IPS-15b (cell line): ENCODE measurements around the gene TNKS1BP1.

Source experiments
- H3K27me3 ChIP-seq: one replicate; pipeline ENCODE4 v1.6.1; 2013; ENCODE audit warnings: low read length; ENCODE audit not compliant: control insufficient read depth, insufficient read depth
- H3K36me3 ChIP-seq: one replicate; pipeline ENCODE4 v1.6.1; 2013; ENCODE audit warnings: low read length; ENCODE audit not compliant: control insufficient read depth, insufficient read depth
- H3K4me1 ChIP-seq: one replicate; pipeline ENCODE4 v1.6.1; 2013; ENCODE audit warnings: mild to moderate bottlenecking, low read length; ENCODE audit not compliant: control insufficient read depth, insufficient read depth
- H3K4me3 ChIP-seq: one replicate; pipeline ENCODE4 v1.5.1; 2013; ENCODE audit warnings: low read depth, low read length
- H3K9ac ChIP-seq: one replicate; pipeline ENCODE4 v1.6.1; 2013; ENCODE audit warnings: low read depth, mild to moderate bottlenecking, low read length
- H3K9me3 ChIP-seq: one replicate; pipeline ENCODE4 v1.6.1; 2013; ENCODE audit warnings: mild to moderate bottlenecking, low read length; ENCODE audit not compliant: control insufficient read depth, insufficient read depth

The TNKS1BP1 gene

GRCh38 chr11:57313788-57314135 is 11.0 kb downstream of the TNKS1BP1 start:
- peaks cover 23% of the 10 kb centered on the region for H3K4me1 ChIP-seq
- H3K27me3 ChIP-seq, result no peaks in the 10 kb centered on the region
- H3K9ac ChIP-seq, result no peak overlapping the region
- H3K9me3 ChIP-seq, result no peaks in the 10 kb centered on the region
- H3K4me3 ChIP-seq, result no peak overlapping the region
- peaks cover 74% of the 10 kb centered on the region for H3K36me3 ChIP-seq

GRCh38 chr11:57313071-57313787 is 11.5 kb downstream of the TNKS1BP1 start:
- Histone ChIP-seq H3K4me3 (no peak overlapping the region), H3K36me3 (peaks cover 77% of the 10 kb centered on the region), H3K27me3 (no peaks in the 10 kb centered on the region), H3K9me3 (no peaks in the 10 kb centered on the region), H3K9ac (no peak overlapping the region), H3K4me1 (peaks cover 23% of the 10 kb centered on the region)

- Histone ChIP-seq H3K9me3 (no peaks in the 10 kb centered on the region), H3K36me3 (peaks cover 70% of the 10 kb centered on the region), H3K4me3 (no peak overlapping the region), H3K27me3 (no peaks in the 10 kb centered on the region), H3K9ac (no peak overlapping the region), H3K4me1 (peaks cover 23% of the 10 kb centered on the region)
Observed at GRCh38 chr11:57312511-57313021, 12.2 kb downstream of the TNKS1BP1 start.

GRCh38 chr11:57311109-57311936 is 13.4 kb downstream of the TNKS1BP1 start:
- Histone ChIP-seq H3K9me3 (no peaks in the 10 kb centered on the region), H3K27me3 (no peaks in the 10 kb centered on the region), H3K36me3 (peaks cover 62% of the 10 kb centered on the region), H3K4me3 (peak overlapping the region; percentile 56), H3K4me1 (peaks cover 23% of the 10 kb centered on the region), H3K9ac (peak overlapping the region; percentile 19)

GRCh38 chr11:57310630-57311086 is 14.1 kb downstream of the TNKS1BP1 start:
- Histone ChIP-seq H3K36me3 (peaks cover 59% of the 10 kb centered on the region), H3K4me3 (peak overlapping the region; percentile 56), H3K9me3 (no peaks in the 10 kb centered on the region), H3K27me3 (no peaks in the 10 kb centered on the region), H3K4me1 (peaks cover 19% of the 10 kb centered on the region), H3K9ac (peak overlapping the region; percentile 19)

GRCh38 chr11:57310091-57310490 is 14.7 kb downstream of the TNKS1BP1 start:
- H3K4me1 ChIP-seq, result peaks cover 16% of the 10 kb centered on the region
- H3K36me3 ChIP-seq, result peaks cover 61% of the 10 kb centered on the region
- no peaks in the 10 kb centered on the region for H3K27me3 ChIP-seq
- H3K9ac ChIP-seq, result no peak overlapping the region
- H3K9me3 ChIP-seq, result no peaks in the 10 kb centered on the region
- H3K4me3 ChIP-seq, result no peak overlapping the region

- Histone ChIP-seq H3K36me3 (peaks cover 54% of the 10 kb centered on the region), H3K9me3 (no peaks in the 10 kb centered on the region), H3K4me3 (no peak overlapping the region), H3K9ac (no peak overlapping the region), H3K4me1 (peaks cover 15% of the 10 kb centered on the region), H3K27me3 (no peaks in the 10 kb centered on the region)
Observed at GRCh38 chr11:57309106-57310059, 15.4 kb downstream of the TNKS1BP1 start.

- H3K4me1 ChIP-seq, result peaks cover 10% of the 10 kb centered on the region
- peaks cover 46% of the 10 kb centered on the region for H3K36me3 ChIP-seq
- H3K9me3 ChIP-seq, result no peaks in the 10 kb centered on the region
- H3K27me3 ChIP-seq, result no peaks in the 10 kb centered on the region
- H3K9ac ChIP-seq, result no peak overlapping the region
- no peak overlapping the region for H3K4me3 ChIP-seq
Observed at GRCh38 chr11:57308426-57309060, 16.2 kb downstream of the TNKS1BP1 start.

- H3K36me3 ChIP-seq, result peaks cover 38% of the 10 kb centered on the region
- H3K4me3 ChIP-seq, result no peak overlapping the region
- no peaks in the 10 kb centered on the region for H3K9me3 ChIP-seq
- no peak overlapping the region for H3K9ac ChIP-seq
- peaks cover 10% of the 10 kb centered on the region for H3K4me1 ChIP-seq
- no peaks in the 10 kb centered on the region for H3K27me3 ChIP-seq
Observed at GRCh38 chr11:57307666-57308270, 17.0 kb downstream of the TNKS1BP1 start.

GRCh38 chr11:57306940-57307565 is 17.7 kb downstream of the TNKS1BP1 start:
- Histone ChIP-seq H3K36me3 (peaks cover 37% of the 10 kb centered on the region), H3K4me1 (peaks cover 8% of the 10 kb centered on the region), H3K4me3 (no peak overlapping the region), H3K9me3 (no peaks in the 10 kb centered on the region), H3K27me3 (no peaks in the 10 kb centered on the region), H3K9ac (no peak overlapping the region)
